ENCODE measurements around the gene ASS1. TPM values are rescaled to one million over a fixed set of nuclear protein-coding genes. Genes with fewer than 3 reads are reported as not detected.

Gene ASS1
- total and polyA plus RNA-seq, 2 of the 13 experiments (the other 11 are each of a cell fraction or from before 2014, with no cell fraction given): 77.6 to 122 TPM

GRCh38 chr9:130526854-130527650 lies 82.3 kb downstream of the ASS1 start (continued):
- peak; percentile 86; the same call in 1 of the 2 replicates for TF ChIP-seq ZNF512B (CRISPR knock-in tag; IDR thresholded peaks at IDR 0.05; ENCODE audit: borderline replicate concordance)
- TF ChIP-seq ZNF557 (CRISPR knock-in tag; IDR thresholded peaks at IDR 0.05): no peak
- TF ChIP-seq KDM4B (CRISPR knock-in tag; IDR thresholded peaks at IDR 0.05): no peak
- no peak for TF ChIP-seq TERF1 (CRISPR knock-in tag; IDR thresholded peaks at IDR 0.05)
- no peak; the same call in 1 of the 2 replicates for TF ChIP-seq MYPOP (CRISPR knock-in tag; IDR thresholded peaks at IDR 0.05)
- TF ChIP-seq ZNF609 (CRISPR knock-in tag; IDR thresholded peaks at IDR 0.05; ENCODE audit: borderline replicate concordance): peak; percentile 82
- TF ChIP-seq GFI1 (CRISPR knock-in tag; IDR thresholded peaks at IDR 0.05; ENCODE audit: borderline replicate concordance): 0 out of 2 replicates have a peak, but pooled peaks have one; percentile 58
- peak; percentile 49; the same call in 1 of the 2 replicates for TF ChIP-seq AHDC1 (CRISPR knock-in tag; IDR thresholded peaks at IDR 0.05; ENCODE audit: borderline replicate concordance)

Measured in HepG2 (cell line).